PC-3 (cell line): ENCODE data around the gene GDPD1.

ENCODE experiments used
- CTCF ChIP-seq: fragments of 300-600 bp; sonication (generic); conservative IDR thresholded peaks from 2 replicates; pipeline ENCODE4 v1.5.1; 2017; ENCODE audit warnings: antibody characterized with exemption, low read depth, mild to moderate bottlenecking, low read length
- EZH2 ChIP-seq: fragments of 300-600 bp; sonication (generic); IDR thresholded peaks from one replicate; pipeline ENCODE4 v1.6.1; 2017; ENCODE audit warnings: antibody characterized with exemption, mild to moderate bottlenecking, low read length; ENCODE audit not compliant: unreplicated experiment
- EZH2phosphoT487 ChIP-seq: fragments of 300-600 bp; sonication (generic); IDR thresholded peaks from 2 replicates; pipeline ENCODE4 v1.6.1; 2018; ENCODE audit warnings: mild to moderate bottlenecking, antibody characterized with exemption, low read length, borderline replicate concordance

GRCh38 chr17:59287891-59288290 lies 67.6 kb downstream of the GDPD1 start:
- no peak for TF ChIP-seq CTCF
- no peak for TF ChIP-seq EZH2phosphoT487
- no peak for TF ChIP-seq EZH2
